ENCODE data around the gene ATG7. TPM values are rescaled to one million over a fixed set of nuclear protein-coding genes. Genes with fewer than 3 reads are reported as not detected.

Gene ATG7
- polyA plus RNA-seq, 4 donors: 23.6 to 26.9 (median 25.2) TPM

DNA sequence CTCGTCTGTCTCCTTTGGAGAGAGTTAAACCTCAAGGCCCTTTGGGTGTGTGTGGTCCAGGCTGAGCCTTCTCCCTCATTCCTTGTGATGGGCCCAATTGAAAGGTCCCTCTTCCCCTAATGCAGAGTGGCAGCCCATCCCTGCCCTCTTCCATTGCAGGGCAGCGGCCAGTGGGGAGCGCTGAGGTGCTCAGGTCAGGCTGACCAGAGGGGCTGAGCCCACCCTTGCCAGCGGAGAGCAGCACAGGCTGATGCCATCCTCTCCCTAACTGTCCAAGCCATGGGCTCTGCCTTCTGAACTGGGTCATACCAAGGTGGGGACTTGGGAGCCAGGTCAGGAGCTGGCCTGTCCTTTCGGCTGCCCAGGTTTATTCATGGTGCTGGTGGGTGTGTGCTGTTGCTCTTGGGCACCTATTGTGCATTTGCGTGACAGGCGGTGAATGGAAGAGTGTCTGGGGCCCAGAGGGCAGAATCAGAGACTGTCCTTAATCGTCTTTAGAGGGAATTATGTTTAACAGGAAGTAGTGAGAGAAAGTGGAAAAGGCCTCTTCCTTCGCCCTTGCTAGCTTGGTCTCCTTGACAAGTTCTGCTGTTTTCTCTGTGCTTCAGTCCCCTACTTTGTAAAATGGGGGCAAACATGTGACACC lies 274.6 kb downstream of the ATG7 start:
- no peak for DNase-seq (ENCODE audit: low read depth in 4 of 4, low spot score in 2 of 4)

DNA sequence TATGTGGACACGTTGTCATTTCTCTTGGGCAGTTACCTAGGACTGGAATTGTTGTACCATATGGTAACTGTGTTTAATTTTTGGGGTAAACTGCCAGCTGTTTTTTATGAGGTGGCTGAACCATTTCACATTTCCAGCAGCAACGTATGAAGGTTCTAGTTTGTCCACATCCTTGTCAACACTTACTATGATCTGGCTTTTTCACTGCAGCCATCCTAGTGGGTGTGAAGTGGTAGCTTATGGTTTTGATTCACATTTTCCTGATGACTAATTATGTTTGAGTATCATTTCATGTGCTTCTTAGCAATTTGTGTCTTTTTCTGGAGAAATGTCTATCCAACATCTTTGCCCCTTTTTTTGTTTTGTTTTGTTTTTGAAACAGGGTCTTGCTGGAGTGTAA lies 275.3 kb downstream of the ATG7 start:
- no peak for DNase-seq (ENCODE audit: low read depth in 4 of 4, low spot score in 2 of 4)

DNA sequence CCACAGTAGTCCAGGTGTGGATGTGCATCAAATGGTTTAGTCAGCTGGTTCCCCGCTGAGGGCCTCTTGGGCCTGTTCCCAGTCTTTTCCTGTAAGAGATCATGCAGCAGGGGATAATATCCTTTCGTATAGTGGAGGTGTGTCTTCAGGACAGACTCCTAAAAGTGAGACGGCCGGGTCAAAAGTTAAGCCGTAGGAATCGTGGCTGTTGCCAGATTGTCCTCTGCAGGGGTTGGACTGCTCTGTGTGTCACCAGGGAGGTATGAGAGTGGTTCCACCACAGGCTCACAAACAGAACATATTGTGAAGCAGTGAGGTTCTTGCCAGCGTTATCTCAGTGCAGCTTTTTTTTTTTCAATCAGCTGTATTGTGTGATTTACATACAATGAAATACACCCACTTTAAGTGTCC lies 276.5 kb downstream of the ATG7 start:
- no peak for DNase-seq (ENCODE audit: low read depth in 4 of 4, low spot score in 2 of 4)

DNA sequence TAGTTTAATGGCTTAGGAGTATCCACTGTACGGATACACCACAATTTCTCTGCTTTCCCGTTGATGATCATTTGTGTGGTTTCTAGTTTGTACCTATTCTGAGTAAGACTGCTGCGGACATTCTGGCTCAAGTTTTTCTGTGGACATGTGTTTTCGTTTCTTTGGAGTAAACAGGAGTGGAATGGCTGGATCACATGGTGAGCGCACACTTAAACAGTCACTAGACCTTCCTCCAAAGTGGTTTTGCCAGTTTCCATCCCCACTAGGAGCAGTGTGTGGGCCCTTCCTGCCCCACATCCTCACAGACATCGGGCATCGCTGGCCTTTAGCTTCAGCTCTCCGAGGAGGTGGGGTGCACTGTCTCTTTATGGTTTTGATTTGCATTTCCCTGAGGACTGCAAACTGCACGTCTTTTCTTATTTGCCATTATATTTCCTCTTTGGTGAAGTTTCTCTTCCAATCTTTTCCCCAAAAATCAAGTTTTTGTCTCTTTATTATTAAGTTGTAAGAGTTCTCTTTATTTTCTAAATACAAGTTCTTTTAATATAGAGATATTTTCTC lies 277.5 kb downstream of the ATG7 start:
- no peak for DNase-seq (ENCODE audit: low read depth in 4 of 4, low spot score in 2 of 4)

DNA sequence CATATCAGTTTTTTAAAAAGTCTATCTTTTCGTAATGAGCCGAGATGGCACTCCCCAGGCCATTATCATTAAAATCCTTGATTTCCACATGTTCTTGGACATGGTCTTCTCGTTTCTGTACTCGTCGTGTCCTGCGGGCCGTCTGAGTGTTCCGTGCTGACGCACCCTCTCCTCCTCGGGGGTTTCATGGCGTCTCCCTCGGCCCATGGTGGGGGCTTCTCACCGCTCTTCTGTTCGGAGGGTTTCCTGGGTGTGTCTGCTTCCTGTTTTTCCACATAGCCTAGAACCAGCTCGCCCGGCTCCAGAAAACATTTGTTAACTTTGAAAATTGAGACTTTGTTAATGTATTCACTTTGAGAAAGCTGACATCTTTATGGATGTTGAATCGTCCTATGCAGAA lies 278.8 kb downstream of the ATG7 start:
- no peak for DNase-seq (ENCODE audit: low read depth in 4 of 4, low spot score in 2 of 4)

DNA sequence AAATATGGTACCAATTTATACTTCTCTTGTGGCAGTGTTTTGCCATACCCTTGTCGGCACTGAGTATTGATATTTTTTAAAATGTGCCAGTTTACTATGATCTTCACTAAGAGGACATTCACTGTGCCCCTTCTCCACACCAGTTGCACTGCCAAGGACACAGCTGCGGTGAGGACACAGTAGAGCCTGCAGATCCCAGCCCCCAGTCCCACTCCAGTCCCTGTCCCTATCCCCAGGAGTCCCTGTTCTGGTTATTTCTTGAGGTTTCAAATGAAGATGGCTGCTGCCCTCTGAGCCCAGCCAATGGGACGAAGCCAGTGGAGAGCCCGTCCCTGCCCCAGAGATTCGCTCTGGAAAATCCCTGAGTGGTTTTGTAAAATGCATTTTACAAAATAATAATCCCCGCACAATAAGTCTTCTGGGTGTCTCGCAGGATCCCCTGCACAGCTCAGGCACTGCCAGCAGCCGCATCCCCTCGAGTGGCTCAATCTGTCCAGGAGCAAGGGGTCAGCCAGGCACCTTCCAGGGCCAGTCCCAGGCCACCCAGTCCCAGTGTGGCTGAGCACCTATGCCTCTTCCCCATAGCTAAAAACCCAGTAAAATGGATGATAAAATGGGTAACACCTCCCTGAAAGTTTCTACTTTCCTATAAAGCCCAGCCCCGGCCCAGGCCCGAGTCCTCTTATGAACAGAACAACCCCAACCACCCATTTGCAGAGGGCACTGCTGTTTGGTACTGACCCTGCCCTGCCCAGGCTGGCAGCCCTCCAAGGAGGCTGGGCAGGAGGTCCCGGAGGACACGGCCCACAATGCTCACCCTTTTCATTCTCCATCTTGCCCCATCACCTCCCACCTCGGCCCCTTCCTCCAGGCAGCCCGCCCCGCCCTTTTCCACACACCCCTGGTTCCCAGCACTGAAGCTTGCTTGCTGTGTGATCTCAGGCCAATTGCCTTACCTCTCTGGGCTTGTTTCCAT lies 280.4 kb downstream of the ATG7 start:
- no peak for DNase-seq (ENCODE audit: low read depth in 4 of 4, low spot score in 2 of 4)

DNA sequence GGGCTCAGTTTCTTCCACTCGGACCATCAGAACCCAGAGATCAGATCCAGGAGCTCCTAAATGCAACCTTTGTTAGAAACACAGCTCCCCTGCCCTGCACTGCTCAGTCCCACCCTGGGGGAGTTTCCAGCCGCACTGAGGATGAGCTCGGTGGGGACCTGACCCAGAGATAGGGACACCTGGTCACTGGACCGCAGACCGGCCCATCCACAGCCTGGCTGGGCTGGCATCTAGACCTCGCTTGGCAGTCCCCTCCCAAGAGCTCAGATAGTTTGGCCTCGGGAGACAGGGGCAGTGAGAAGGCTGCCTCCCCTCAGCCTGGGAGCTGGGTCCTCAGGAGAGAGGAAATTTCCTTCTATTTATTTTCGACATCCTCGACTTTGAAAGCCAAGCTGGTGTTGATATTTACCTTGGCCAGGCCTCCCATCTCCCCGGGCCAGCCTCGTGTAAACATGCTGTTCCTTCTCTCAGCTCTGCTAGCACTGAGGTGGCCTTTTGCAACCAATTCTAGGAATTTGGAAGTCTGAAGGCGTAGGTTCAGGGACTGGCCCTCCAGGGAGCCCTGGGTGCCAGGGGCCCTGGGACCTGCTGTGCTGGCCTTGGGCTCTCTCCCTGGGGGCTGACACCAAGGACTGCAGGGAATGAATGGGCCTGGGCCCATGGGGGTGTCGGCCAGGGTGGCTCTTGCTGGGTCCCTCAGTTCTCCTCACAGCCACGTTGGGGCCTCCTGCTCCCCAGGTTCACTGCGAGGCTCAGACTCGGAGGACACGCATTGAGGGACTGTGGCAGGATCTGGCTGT lies 281.4 kb downstream of the ATG7 start:
- no peak for DNase-seq (ENCODE audit: low read depth in 4 of 4, low spot score in 2 of 4)

DNA sequence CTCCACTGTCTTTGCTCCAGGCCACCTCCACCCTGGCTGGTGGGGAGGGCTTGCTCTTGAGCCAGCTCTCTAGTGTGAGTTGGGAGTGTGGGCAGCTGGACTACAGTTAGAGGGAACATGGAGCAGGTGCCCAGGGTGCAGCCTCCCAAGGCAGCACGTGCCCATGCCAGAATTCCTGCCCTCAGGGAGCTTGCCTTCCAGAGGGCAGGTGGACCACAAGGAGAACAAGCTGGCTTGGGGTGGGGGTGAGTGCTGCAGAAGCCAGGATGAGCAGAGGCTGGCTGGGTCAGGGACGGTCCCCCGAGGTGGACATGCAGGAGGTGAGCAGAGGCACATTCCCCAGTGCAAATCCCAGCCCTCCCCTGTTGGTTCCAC lies 282.0 kb downstream of the ATG7 start:
- no peak for DNase-seq (ENCODE audit: low read depth in 4 of 4, low spot score in 2 of 4)

DNA sequence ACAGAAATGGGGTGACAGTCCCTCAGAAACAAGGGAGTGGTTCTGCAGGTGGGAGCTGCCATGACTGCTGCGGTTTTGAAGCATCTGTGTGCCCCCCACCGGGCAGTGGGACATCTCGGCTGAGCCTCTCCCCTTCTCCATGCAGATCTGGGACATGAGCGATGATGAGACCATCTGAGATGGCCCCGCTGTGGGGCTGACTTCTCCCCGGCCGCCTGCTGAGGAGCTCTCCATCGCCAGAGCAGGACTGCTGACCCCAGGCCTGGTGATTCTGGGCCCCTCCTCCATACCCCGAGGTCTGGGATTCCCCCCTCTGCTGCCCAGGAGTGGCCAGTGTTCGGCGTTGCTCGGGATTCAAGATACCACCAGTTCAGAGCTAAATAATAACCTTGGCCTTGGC lies 282.5 kb downstream of the ATG7 start:
- DNase-seq (ENCODE audit: low read depth in 4 of 4, low spot score in 2 of 4): no peak

DNA sequence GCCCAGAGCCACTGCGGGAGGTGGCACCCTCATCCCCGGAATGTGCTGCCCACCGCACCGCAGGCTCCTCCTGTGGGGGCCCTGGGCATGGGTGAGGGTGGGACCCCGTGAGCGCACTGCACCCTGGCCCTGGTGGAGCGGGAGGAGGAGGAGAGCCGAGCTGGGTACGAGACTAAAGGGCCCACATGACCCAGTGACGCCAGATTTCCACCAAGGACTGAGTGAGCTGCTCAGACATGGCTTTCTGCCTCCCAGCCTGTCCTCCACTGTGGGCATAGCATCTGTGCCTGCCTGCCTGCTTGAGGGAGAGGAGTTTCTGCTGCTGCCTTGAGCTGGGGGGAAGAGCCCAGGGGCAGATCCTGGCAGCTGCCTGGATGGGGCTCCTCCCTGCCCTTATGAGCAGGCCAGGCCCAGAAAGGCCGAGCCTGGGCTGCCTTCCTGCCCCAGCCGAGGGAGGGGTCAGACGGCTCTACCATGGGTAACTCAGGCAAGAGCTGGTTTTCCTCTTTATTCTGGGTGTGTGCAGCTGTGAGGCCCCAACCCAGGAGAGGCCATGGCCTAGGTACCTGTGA lies 283.1 kb downstream of the ATG7 start:
- no peak for DNase-seq (ENCODE audit: low read depth in 4 of 4, low spot score in 2 of 4)

DNA sequence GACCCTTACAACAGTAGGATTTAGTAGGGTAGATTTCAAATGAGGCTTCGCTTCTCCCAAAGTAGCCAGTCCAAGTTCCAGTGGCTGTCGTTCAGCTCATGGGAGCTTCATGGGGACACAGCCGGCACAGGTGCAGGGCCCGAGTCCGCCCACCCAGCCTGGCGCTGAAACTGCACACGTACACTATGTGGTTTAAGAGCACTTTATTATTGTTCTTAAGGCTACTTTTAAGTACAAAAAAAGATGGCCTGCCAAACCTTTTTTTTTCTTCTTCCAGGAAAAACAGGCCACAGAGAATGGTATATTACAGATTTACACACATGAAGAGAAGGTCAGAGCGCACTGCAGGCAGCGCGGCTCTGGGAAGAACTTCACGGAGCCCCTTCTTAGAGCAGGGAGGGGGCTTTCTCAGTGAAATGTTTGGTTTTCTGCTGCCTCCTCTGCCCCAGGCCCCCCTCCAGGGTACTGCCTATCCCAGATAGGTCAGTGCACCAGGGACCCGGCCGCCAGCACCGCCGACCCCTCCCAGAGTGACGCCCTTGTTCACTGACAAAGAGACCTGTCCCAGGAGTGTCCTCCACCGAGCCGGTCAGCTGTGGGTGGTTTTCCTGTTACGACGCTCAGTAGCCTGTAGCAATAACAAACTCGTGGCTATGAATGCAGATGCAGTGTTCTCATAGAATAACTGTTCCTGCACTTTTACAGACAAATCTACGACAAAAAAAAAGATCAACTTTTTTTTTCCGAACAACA lies 283.9 kb downstream of the ATG7 start:
- DNase-seq (ENCODE audit: low read depth in 4 of 4, low spot score in 2 of 4): no peak

DNA sequence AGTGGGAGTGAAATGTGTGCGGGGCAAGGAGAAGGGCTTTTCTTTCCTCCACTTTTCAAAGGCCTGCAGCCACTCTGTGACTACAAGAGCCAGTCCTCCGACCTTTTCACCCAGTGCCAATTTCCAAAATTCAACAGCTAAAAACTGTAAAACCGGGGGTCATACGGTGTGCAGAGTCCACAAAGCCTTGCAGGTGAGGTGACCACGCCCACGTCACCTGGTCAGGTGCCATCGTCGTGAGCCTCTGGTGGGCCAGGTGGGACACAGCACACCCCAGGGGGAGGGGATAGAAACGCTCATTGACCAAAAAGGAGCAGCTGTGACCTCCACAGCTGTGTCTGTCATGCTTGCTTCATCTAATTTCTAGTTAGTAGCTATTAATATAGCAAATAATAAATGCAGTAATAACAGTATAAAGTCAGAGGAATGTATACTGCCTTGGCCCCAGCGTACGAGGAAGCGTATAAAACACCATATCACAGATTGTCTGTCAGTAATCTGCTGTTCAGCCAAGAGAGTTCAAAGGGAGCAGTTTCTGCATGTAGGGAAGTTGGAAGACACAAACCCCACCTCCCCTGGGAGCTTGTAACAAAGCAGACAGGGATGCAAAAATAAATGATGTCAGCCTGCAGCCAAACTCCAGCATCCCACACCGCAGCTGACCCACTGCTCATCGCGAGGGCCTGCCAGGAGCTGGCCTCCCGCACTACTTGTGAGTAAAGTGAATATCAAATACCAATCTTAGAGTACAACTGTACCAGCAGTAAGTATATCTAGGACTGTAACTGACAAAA lies 284.9 kb downstream of the ATG7 start:
- no peak for DNase-seq (ENCODE audit: low read depth in 4 of 4, low spot score in 2 of 4)

DNA sequence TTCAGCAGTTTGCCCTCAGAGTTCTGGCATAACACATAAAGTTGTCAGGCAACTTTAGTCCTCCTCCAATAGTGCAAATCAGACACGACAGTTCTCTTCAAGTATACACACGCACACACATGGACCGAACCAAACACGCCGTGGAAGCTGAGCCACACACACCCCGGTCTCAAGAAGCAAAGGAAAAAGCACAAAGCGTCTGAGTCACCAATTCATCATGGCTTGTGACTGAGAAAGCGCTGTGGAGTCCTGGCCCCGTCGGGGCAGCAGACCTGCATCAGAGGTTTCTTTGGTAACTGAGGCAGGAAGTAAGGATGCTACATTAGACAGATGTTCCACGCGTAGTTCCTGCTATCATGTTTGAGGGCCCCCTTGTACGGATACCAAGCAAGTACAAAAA lies 285.8 kb downstream of the ATG7 start:
- no peak for DNase-seq (ENCODE audit: low read depth in 4 of 4, low spot score in 2 of 4)

DNA sequence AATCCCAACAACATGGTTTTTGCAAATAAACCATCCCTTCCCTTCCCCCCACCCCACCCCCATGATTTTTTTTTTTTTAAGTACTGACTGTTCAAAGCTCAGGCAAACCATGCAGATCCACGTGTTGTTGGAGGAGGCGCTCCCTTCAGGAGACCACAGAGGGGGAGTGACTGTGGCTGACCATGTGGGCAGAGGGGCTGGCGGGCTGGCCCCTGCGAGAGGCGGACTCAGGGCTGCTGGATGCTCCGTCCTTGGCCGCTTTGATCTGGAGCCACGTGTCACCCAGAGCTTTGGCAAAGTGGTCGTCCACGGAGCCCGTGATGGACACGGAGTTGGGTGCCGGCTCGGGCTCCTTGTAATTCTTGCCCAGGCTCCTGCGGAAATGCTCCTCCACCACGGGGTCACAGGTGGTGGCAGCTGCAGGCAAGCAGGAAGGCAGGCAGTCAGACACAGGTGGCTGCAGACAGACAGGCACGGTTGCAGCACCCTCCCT lies 286.3 kb downstream of the ATG7 start:
- DNase-seq (ENCODE audit: low read depth in 4 of 4, low spot score in 2 of 4): no peak

DNA sequence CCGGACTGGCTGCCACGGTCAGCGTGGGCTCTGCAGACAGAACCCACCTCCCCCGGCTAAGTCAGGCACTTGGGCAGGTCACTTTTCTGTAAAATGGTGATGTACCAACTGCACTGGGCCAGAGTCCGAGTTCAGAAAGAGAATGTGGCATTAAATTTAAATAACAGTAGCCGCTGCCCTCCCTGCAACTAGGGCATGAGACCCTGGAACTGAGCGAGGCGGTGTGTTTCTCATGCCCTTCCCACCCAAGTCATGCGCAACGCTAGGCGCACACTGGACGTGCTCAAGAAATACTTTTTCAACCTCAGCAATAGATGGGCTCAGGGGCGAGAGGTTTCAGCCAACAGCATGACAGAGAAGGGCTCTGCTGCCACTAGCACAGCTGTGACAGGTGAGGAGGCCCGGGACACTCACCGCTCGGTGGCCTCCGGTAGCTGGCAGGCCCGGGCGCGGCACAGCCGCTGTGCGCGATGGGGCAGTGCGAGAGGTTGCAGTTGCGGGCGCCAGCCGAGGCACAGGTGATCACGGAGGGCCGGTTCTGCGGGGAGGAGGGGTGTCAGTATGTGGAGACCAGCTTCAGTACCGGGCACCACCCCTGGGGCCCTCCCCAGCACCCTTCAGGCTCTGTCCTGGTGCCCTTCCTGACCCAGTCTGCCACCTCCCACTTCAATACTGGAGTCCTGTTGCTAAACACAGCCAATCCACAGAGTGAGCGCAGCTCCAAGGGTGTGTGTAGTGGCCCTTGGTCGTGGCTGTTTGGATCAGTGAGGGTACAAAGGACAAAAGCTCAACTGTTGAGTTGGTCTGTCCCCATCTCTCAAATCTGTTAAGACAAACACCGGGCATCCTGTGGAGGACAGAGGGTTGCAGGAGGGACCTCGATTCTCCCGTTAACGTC lies 287.0 kb downstream of the ATG7 start:
- DNase-seq (ENCODE audit: low read depth in 4 of 4, low spot score in 2 of 4): no peak

DNA sequence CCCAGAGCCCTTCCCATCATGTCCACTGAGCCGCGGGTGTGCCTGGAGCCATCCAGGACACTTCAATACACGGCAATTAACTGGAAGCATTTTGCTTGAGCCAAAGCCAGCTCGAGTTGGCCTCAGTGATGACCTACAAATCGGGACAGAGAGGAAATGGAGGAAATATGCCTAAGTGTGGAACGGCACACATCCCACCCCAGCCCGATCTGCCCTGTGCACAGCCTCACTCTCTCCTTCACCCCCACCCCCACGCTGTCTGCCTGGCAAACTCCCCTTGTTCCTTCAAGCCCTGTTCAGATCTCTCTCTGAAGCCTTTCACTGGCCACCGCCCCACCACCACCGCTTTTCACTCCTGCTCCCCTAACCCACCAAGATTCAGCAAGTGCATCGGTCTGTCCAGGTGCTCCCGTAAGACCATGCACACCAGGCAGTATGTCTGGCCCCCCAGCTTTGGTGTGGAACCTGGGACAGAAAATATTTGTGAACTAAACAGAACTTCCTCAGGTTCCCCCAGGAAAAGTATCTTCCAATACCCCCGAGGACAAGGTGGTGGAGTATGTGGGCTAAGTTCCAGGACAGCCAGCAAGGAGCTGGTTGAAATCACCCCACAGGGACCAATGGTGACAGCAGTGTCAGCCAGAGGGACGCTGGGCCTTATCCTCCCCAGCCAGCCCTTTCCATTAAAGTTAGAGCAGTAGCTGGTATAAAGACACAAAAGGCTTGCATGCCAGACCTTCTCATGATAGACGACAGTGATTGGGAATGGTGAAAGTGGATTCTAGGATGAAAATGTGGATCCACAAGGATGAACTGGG lies 287.8 kb downstream of the ATG7 start:
- DNase-seq (ENCODE audit: low read depth in 4 of 4, low spot score in 2 of 4): no peak

DNA sequence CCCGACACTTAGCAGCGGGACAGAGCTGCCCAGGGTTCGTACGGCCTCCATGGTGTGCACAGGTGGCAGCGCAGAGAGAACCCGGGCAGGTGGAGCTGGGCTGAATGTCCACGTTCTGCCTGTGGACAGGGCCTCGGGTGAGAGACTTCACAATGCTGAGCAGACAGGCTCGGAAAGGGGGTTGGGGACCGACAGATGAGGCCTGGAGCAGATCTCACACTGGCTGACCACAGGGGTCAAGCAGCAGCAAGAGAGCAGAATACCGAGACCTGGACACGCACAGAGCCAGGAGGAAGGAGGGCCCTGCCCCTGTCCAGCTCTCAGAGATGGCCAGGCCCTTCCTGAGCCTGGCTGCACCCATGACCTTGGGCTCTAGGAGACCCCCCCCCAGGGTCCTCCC lies 288.5 kb downstream of the ATG7 start:
- DNase-seq (ENCODE audit: low read depth in 4 of 4, low spot score in 2 of 4): no peak
